Measurements from ENCODE around the gene ZDHHC3.

ZDHHC3 gene

DNA sequence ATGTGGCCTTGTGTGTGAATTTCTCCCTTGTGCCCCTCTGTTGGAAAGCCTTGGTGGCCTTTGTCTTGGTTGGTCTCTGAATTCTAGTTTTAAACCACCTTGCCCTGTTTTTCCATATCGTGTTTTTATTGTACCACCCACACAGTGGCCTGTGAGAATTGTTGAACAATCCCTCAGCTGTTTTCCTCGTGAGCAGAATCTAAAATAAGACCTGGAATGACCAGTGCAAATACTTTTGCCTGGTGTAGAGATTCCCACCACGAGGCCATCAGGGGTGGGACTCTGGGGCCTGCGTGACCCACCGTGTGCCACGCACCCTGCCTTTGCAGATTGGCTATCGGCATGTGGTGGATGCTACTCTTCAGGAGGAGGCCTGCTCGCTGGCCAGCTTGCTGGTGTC, 31.1 kb upstream of the ZDHHC3 start:
- no peak overlapping the region for H2AFZ ChIP-seq (ENCODE audit: low read depth)

DNA sequence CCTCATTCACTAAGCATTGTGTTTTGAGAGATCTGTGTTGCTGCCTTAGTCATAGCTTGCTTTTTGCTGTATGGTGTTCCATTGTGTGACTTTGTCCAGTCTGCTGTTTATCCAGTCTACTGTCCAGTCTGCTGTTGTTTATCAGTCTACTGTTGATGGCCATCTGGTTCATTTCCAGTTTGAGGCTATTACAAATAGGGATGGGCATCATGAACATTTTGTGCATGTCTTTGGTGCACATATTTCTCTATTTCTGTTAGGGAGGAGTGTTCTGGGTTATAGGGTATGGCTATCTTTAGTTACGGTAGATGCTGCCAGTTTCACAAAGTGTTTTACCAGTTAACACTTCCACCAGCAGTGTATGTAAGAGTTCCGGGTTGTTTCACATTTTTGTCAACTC, 27.9 kb upstream of the ZDHHC3 start:
- Histone ChIP-seq H3K4me1 (ENCODE audit: low read depth, poor library complexity, severe bottlenecking) (peaks cover 22% of the 10 kb centered on the region), H3K79me2 (ENCODE audit: insufficient read depth, low read depth) (no peaks in the 10 kb centered on the region), H3K9ac (no peak overlapping the region), H3K36me3 (ENCODE audit: insufficient read depth) (no peaks in the 10 kb centered on the region; the same call in 1 of the 2 replicates), H3K27ac (no peak overlapping the region), H2AFZ (ENCODE audit: low read depth) (no peak overlapping the region), H3K4me2 (no peak overlapping the region), H3K4me3 (IDR thresholded peaks at IDR 0.05; ENCODE audit: insufficient read depth, low read depth, low read length) (no peak overlapping the region), H3K27me3 (ENCODE audit: insufficient read depth, low read depth) (no peaks in the 10 kb centered on the region), H4K20me1 (ENCODE audit: insufficient read depth) (no peaks in the 10 kb centered on the region)
- TF ChIP-seq CTCF (conservative IDR thresholded peaks at IDR 0.05; ENCODE audit: low read depth, low read length) = no peak

More for the DNA sequence above, 31.1 kb upstream of the ZDHHC3 start:
- Histone ChIP-seq H3K36me3 (ENCODE audit: insufficient read depth) (no peaks in the 10 kb centered on the region), H3K4me1 (ENCODE audit: low read depth, poor library complexity, severe bottlenecking) (peaks cover 28% of the 10 kb centered on the region), H3K4me2 (no peak overlapping the region), H3K4me3 (IDR thresholded peaks at IDR 0.05; ENCODE audit: insufficient read depth, low read depth, low read length) (no peak overlapping the region), H4K20me1 (ENCODE audit: insufficient read depth) (no peaks in the 10 kb centered on the region), H3K27me3 (ENCODE audit: insufficient read depth, low read depth) (no peaks in the 10 kb centered on the region), H3K27ac (no peak overlapping the region), H3K79me2 (ENCODE audit: insufficient read depth, low read depth) (no peaks in the 10 kb centered on the region), H3K9ac (no peak overlapping the region)
- no peak for TF ChIP-seq CTCF (conservative IDR thresholded peaks at IDR 0.05; ENCODE audit: low read depth, low read length)

DNA sequence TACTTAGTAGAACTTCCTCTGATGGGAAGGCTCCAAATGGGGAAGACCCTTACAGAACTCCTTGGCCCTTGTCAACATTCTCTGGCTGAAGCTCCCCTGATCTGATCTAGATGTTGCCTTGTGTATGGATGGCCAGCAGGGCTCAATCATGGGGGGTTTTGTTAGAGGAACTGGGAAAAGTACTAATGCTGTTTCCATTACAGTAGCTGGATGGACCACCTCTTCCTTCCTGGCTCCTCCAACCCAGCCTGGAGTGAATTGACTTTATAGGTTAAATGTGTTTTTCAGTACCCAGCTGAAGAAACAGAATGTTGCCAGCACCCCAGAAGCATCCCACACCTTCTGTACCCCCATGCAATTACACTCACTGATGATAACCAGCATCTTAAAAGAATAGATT, 27.4 kb upstream of the ZDHHC3 start:
- no peak overlapping the region for H3K4me3 ChIP-seq (IDR thresholded peaks at IDR 0.05; ENCODE audit: insufficient read depth, low read depth, low read length)
- H3K27me3 ChIP-seq (ENCODE audit: insufficient read depth, low read depth) = no peaks in the 10 kb centered on the region
- no peak for TF ChIP-seq CTCF (conservative IDR thresholded peaks at IDR 0.05; ENCODE audit: low read depth, low read length)
- H3K4me2 ChIP-seq = no peak overlapping the region
- no peak overlapping the region for H2AFZ ChIP-seq (ENCODE audit: low read depth)
- H3K4me1 ChIP-seq (ENCODE audit: low read depth, poor library complexity, severe bottlenecking) = peaks cover 22% of the 10 kb centered on the region
- no peaks in the 10 kb centered on the region for H4K20me1 ChIP-seq (ENCODE audit: insufficient read depth)
- H3K9ac ChIP-seq = no peak overlapping the region
- no peak overlapping the region for H3K27ac ChIP-seq
- no peaks in the 10 kb centered on the region; the same call in 1 of the 2 replicates for H3K36me3 ChIP-seq (ENCODE audit: insufficient read depth)
- no peaks in the 10 kb centered on the region for H3K79me2 ChIP-seq (ENCODE audit: insufficient read depth, low read depth)

DNA sequence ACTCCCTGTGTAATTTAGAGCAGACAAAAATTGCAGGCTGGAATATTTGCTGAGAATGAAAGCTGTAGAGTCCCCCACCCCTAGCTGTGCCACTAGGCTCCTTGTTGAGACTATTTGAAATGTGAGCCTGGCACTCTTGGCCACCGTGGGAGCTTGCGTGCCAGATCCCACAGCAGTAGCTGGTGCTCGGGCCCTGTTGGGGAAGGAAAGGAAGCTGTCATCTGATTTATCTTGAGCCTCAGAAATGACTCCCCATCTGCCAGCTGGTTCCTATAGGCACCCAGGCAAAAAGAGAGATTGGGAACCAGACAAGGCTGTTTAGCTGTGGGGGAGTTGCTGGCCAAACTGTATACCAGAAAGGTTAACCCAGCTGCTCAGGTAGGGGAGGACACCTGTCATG, 26.7 kb upstream of the ZDHHC3 start:
- H3K79me2 ChIP-seq (ENCODE audit: insufficient read depth, low read depth) = no peaks in the 10 kb centered on the region
- no peak overlapping the region for H3K27ac ChIP-seq
- no peak overlapping the region for H3K4me2 ChIP-seq
- H2AFZ ChIP-seq (ENCODE audit: low read depth) = no peak overlapping the region
- no peak overlapping the region for H3K9ac ChIP-seq
- H3K36me3 ChIP-seq (ENCODE audit: insufficient read depth) = no peaks in the 10 kb centered on the region; the same call in 1 of the 2 replicates
- no peaks in the 10 kb centered on the region for H3K27me3 ChIP-seq (ENCODE audit: insufficient read depth, low read depth)
- peaks cover 23% of the 10 kb centered on the region for H3K4me1 ChIP-seq (ENCODE audit: low read depth, poor library complexity, severe bottlenecking)
- no peak overlapping the region for H3K4me3 ChIP-seq (IDR thresholded peaks at IDR 0.05; ENCODE audit: insufficient read depth, low read depth, low read length)
- H4K20me1 ChIP-seq (ENCODE audit: insufficient read depth) = no peaks in the 10 kb centered on the region
- TF ChIP-seq CTCF (conservative IDR thresholded peaks at IDR 0.05; ENCODE audit: low read depth, low read length) = no peak
